ENCODE results near the gene DOCK1.

The DOCK1 gene

GRCh38 chr10:126950401-126951105 is 45.3 kb downstream of the DOCK1 start:
- no peaks in the 10 kb centered on the region for H3K4me1 ChIP-seq (ENCODE audit: control insufficient read depth in 1 of 2, insufficient read depth in 1 of 2, low read depth in 1 of 2, low read length in 1 of 2)
- H3K9me3 ChIP-seq: peaks cover 17% of the 10 kb centered on the region
- no peaks in the 10 kb centered on the region for H3K36me3 ChIP-seq
- no peaks in the 10 kb centered on the region for H3K27me3 ChIP-seq
- no peak overlapping the region for H3K27ac ChIP-seq
- TF ChIP-seq CTCF (IDR thresholded peaks at IDR 0.05): no peak
- no peak overlapping the region for H3K4me3 ChIP-seq (ENCODE audit: low read depth in 1 of 2, low read length in 1 of 2)

DNA sequence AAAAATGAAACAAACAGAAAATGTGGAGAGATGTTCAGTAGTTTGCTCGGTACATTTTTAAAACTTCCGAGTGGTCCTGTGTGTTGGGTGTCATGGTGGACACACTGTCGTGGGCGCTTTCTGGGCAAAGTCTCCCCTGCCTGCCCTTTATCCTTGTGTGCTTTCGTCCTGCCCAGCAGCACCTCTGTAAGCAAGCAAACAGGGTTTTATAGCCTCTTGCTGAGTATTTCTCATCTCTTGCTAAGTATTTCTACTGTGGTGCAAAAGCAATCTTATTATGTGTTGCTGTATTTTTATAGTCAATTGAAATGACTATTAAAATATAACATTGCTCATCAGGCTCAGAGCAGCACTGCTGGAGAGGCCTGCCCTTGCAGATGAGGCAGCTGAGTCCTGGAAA is 48.7 kb downstream of the DOCK1 start:
- no peaks in the 10 kb centered on the region for H3K27me3 ChIP-seq
- H3K4me1 ChIP-seq (ENCODE audit: control insufficient read depth in 1 of 2, insufficient read depth in 1 of 2, low read depth in 1 of 2, low read length in 1 of 2): no peaks in the 10 kb centered on the region
- H3K36me3 ChIP-seq: no peaks in the 10 kb centered on the region
- no peak for TF ChIP-seq CTCF (IDR thresholded peaks at IDR 0.05)
- no peak overlapping the region for H3K27ac ChIP-seq
- H3K4me3 ChIP-seq (ENCODE audit: low read depth in 1 of 2, low read length in 1 of 2): no peak overlapping the region
- H3K9me3 ChIP-seq: peaks cover 11% of the 10 kb centered on the region

- no peaks in the 10 kb centered on the region for H3K4me1 ChIP-seq (ENCODE audit: control insufficient read depth in 1 of 2, insufficient read depth in 1 of 2, low read depth in 1 of 2, low read length in 1 of 2)
- H3K4me3 ChIP-seq (ENCODE audit: low read depth in 1 of 2, low read length in 1 of 2): no peak overlapping the region
- H3K27me3 ChIP-seq: no peaks in the 10 kb centered on the region
- no peak for TF ChIP-seq CTCF (IDR thresholded peaks at IDR 0.05)
- peaks cover 11% of the 10 kb centered on the region for H3K9me3 ChIP-seq
- H3K27ac ChIP-seq: no peak overlapping the region
- no peaks in the 10 kb centered on the region for H3K36me3 ChIP-seq
Observed at GRCh38 chr10:126955396-126955795, 50.2 kb downstream of the DOCK1 start.

GRCh38 chr10:126955934-126956711 is 50.9 kb downstream of the DOCK1 start:
- Histone ChIP-seq H3K9me3 (peaks cover 11% of the 10 kb centered on the region), H3K36me3 (no peaks in the 10 kb centered on the region), H3K27me3 (no peaks in the 10 kb centered on the region), H3K27ac (no peak overlapping the region), H3K4me3 (ENCODE audit: low read depth in 1 of 2, low read length in 1 of 2) (no peak overlapping the region), H3K4me1 (ENCODE audit: control insufficient read depth in 1 of 2, insufficient read depth in 1 of 2, low read depth in 1 of 2, low read length in 1 of 2) (no peaks in the 10 kb centered on the region)
- TF ChIP-seq CTCF (IDR thresholded peaks at IDR 0.05): no peak

GRCh38 chr10:126956712-126957108 is 51.5 kb downstream of the DOCK1 start:
- Histone ChIP-seq H3K27me3 (no peaks in the 10 kb centered on the region), H3K4me1 (ENCODE audit: control insufficient read depth in 1 of 2, insufficient read depth in 1 of 2, low read depth in 1 of 2, low read length in 1 of 2) (no peaks in the 10 kb centered on the region), H3K36me3 (no peaks in the 10 kb centered on the region), H3K9me3 (peaks cover 11% of the 10 kb centered on the region), H3K4me3 (ENCODE audit: low read depth in 1 of 2, low read length in 1 of 2) (no peak overlapping the region), H3K27ac (no peak overlapping the region)
- TF ChIP-seq CTCF (IDR thresholded peaks at IDR 0.05): no peak
